PC-3 (cell line): Measurements from ENCODE around the gene NUDT3.

Experiments
- EZH2 ChIP-seq: fragments of 300-600 bp; sonication (generic); IDR thresholded peaks from one replicate; pipeline ENCODE4 v1.6.1; 2017; ENCODE audit warnings: antibody characterized with exemption, mild to moderate bottlenecking, low read length; ENCODE audit not compliant: unreplicated experiment
- TF ChIP-seq, protein P1 (sequence below): fragments of 300-600 bp; sonication (generic); conservative IDR thresholded peaks from 2 replicates; pipeline ENCODE4 v1.5.1; 2017; ENCODE audit warnings: antibody characterized with exemption, low read depth, mild to moderate bottlenecking, low read length

DNA sequence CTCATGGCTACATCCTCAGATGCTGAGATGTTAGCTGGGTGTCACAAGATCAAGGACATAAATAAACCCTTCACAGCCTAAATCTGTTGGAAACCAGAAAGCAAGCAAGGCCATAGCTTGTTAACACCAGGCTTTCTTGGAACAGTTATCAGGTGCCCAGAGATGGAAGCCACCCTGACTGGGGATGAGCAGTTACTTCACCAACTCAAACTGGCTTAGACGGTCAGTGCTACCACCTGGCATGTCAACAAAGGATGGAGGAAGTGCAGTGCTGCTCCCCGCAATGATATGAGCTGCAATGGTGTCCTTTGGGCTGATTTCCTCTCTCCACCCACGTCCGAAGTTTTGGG lies 114.7 kb downstream of the NUDT3 start:
- TF ChIP-seq, protein P1, sequence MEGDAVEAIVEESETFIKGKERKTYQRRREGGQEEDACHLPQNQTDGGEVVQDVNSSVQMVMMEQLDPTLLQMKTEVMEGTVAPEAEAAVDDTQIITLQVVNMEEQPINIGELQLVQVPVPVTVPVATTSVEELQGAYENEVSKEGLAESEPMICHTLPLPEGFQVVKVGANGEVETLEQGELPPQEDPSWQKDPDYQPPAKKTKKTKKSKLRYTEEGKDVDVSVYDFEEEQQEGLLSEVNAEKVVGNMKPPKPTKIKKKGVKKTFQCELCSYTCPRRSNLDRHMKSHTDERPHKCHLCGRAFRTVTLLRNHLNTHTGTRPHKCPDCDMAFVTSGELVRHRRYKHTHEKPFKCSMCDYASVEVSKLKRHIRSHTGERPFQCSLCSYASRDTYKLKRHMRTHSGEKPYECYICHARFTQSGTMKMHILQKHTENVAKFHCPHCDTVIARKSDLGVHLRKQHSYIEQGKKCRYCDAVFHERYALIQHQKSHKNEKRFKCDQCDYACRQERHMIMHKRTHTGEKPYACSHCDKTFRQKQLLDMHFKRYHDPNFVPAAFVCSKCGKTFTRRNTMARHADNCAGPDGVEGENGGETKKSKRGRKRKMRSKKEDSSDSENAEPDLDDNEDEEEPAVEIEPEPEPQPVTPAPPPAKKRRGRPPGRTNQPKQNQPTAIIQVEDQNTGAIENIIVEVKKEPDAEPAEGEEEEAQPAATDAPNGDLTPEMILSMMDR, result no peak
- no peak for TF ChIP-seq EZH2
